GM12892 (cell line): ENCODE data around the gene KCNA5.

Experiments used
- POLR2A ChIP-seq: IDR thresholded peaks from 2 replicates; pipeline ENCODE4 v1.6.1; 2011; ENCODE audit warnings: low read depth, low read length, control low read depth
- POLR2AphosphoS5 ChIP-seq: IDR thresholded peaks from 2 replicates; pipeline ENCODE4 v1.6.1; 2011; ENCODE audit warnings: low read depth, low read length, control low read depth
- TAF1 ChIP-seq: IDR thresholded peaks from 2 replicates; pipeline ENCODE4 v1.6.1; 2011; ENCODE audit warnings: low read depth, mild to moderate bottlenecking, control low read depth, low read length, borderline replicate concordance

- no peak for TF ChIP-seq TAF1
- TF ChIP-seq POLR2A: no peak
- TF ChIP-seq POLR2AphosphoS5: no peak
These were observed 10.9 kb upstream of the KCNA5 start for GRCh38 chr12:5032821-5033220.
